Mammary epithelial cell (primary cell): Measurements from ENCODE around the gene STK38L.

ENCODE experiments used
- CTCF ChIP-seq, 2 donors: IDR thresholded peaks in 1 of 2; conservative IDR thresholded peaks in 1 of 2; 2 replicates each; pipeline ENCODE4 v1.5.1; 2011 to 2012; ENCODE audit warnings: inconsistent platforms in 2 of 2, low read length in 2 of 2, mild to moderate bottlenecking in 2 of 2, control low read depth in 1 of 2, low read depth in 1 of 2; ENCODE audit not compliant: insufficient read depth in 1 of 2; ENCODE audit errors: extremely low read depth in 1 of 2
- EZH2 ChIP-seq: IDR thresholded peaks from 2 replicates; pipeline ENCODE4 v1.6.1; 2012; ENCODE audit warnings: low read length, inconsistent platforms, borderline replicate concordance

- no peak for TF ChIP-seq CTCF (conservative IDR thresholded peaks at IDR 0.05 in 1 of 2, IDR thresholded peaks at IDR 0.05 in 1 of 2; ENCODE audit: extremely low read depth in 1 of 2, insufficient read depth in 1 of 2, low read depth in 1 of 2, low read length in 2 of 2)
- TF ChIP-seq EZH2 = no peak
Measured at GRCh38 chr12:27270148-27270547, 26.1 kb downstream of the STK38L start.
